ENCODE data around the gene U2SURP.

The U2SURP gene

DNA sequence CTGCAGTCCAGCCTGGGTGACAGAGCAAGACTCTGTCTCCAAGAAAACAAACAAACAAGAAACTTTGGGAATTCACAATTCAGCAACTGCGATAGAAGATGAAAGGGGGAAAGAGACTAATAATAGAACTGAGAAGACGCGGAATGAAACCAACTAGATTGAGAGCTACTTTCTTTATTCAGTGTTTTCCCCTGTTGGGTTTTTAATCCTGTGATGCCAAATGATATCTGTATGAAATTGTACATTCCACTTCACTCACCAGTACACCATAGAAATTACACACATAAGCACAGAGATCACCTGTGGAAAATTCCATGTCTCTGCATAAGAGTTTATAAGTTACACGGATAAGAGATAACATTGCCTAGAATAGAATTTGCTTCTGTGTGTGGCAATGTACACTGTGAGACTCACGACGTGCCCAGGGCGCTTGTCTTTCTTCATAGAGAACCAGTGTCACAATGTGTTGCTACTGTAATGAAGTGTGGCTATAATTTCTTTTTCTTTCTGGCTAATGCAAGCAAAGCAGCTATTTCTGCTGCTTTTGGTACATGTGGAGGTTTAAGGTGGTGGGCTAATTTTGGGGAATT is 100.5 kb downstream of the U2SURP start:
- DNase-seq (ENCODE audit: low spot score): no peak

DNA sequence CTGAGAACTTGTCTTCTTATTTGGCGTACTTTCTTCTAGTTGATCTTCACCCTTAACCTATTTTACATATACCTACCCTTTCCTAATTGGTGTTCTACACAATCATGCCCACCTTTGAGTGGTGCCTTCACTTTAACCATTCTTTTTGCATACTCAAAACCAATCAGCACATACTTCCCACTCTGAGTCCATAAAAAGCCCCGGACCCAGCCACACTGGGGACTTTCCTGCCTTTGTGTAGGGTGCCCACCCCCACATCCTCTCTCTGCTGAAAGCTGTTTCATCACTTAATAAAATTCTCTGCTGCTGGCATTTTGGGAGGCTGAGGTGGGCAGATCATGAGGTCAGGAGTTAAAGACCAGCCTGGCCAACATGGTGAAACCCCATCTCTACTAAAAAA is 102.3 kb downstream of the U2SURP start:
- DNase-seq (ENCODE audit: low spot score): no peak

DNA sequence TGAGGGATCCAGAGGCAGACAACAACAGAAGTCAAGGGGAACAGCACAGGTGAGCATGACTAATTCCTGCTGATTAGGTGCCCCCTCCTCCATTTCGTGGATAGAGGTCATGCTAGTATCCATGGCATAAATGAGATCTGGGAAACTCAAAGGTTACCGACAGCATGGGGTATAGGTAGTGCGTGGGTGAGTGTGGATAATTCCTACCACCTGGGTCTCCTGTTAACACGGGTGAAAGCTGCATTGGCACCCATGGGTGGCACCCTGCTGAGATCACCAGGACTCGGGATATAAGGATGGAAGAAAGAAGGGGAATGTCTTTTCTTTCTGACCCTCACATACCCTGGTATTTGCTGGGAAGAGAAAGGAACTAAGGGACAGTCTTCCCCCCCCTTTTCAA is 103.8 kb downstream of the U2SURP start:
- no peak for DNase-seq (ENCODE audit: low spot score)

DNA sequence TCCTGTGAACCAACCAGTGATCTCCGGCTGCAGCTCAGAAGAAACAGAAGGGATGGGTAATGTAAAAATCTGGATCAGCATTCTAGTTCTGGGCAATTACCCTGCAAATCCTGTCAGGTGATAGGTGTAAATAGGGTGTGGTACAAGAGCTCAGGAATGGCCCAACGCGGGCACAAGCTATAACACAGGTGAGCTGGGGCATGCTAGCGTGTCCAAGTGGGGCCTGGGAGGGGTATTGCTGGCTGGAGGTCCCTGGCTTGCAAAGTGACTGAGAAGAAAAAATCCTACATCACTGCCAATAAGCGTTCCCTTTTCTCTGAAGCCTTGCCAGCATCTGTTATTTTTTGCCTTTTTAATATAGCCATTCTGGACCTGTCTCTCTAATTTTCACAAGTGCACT is 108.5 kb downstream of the U2SURP start:
- no peak for DNase-seq (ENCODE audit: low spot score)

All from kidney capillary endothelial cell (primary cell).